ENCODE results near the gene INTU. TPM values are rescaled to one million over a fixed set of nuclear protein-coding genes. Genes with fewer than 3 reads are reported as not detected.

The INTU gene
- total and polyA plus RNA-seq, 7 donors, result under 0.01 to 10.0 (median 7.6) TPM

- H3K27ac ChIP-seq, result no peak overlapping the region
- TF ChIP-seq EP300 (IDR thresholded peaks at IDR 0.05) (no peak), CTCF (IDR thresholded peaks at IDR 0.05) (no peak), POLR2A (IDR thresholded peaks at IDR 0.05) (no peak), POLR2AphosphoS5 (IDR thresholded peaks at IDR 0.05) (no peak)
- H3K4me1 ChIP-seq, result no peaks in the 10 kb centered on the region
- WGBS, 2 donors, result 68 to 91% methylated on average over 9 of the region's 9 CpGs
- no peaks in the 10 kb centered on the region for H3K9me3 ChIP-seq
- no peaks in the 10 kb centered on the region for H3K27me3 ChIP-seq
- intact Hi-C loops (cut with DNase I), result no loop called here
- no peak overlapping the region for H3K4me3 ChIP-seq
- peaks cover 0 to 16% (median 2%) of the 10 kb centered on the region in 4 donors for H3K36me3 ChIP-seq
- no peak for DNase-seq
These were observed 23.4 kb downstream of the INTU start for GRCh38 chr4:127656047-127656680.

GRCh38 chr4:127660284-127660885, 27.6 kb downstream of the INTU start:
- Histone ChIP-seq H3K4me3 (no peak overlapping the region), H3K36me3 (peaks cover 0 to 16% (median 2%) of the 10 kb centered on the region in 4 donors), H3K9me3 (no peaks in the 10 kb centered on the region), H3K4me1 (no peaks in the 10 kb centered on the region), H3K27ac (no peak overlapping the region), H3K27me3 (no peaks in the 10 kb centered on the region)
- WGBS, 2 donors, result 87 to 92% methylated on average over 6 of the region's 6 CpGs
- intact Hi-C loops (cut with DNase I), result no loop called here
- no peak for DNase-seq
- TF ChIP-seq CTCF (IDR thresholded peaks at IDR 0.05) (no peak), POLR2AphosphoS5 (IDR thresholded peaks at IDR 0.05) (no peak), EP300 (IDR thresholded peaks at IDR 0.05) (no peak), POLR2A (IDR thresholded peaks at IDR 0.05) (no peak)

- intact Hi-C loops (cut with DNase I), result no loop called here
- no peak for DNase-seq
- H3K4me1 ChIP-seq, result no peaks in the 10 kb centered on the region
- H3K36me3 ChIP-seq, result no peaks in the 10 kb centered on the region
- H3K27me3 ChIP-seq, result no peaks in the 10 kb centered on the region
- TF ChIP-seq POLR2AphosphoS5 (IDR thresholded peaks at IDR 0.05), result no peak
- no peak for TF ChIP-seq EP300 (IDR thresholded peaks at IDR 0.05)
- TF ChIP-seq CTCF (IDR thresholded peaks at IDR 0.05), result no peak
- TF ChIP-seq POLR2A (IDR thresholded peaks at IDR 0.05), result no peak
- 86 to 87% methylated on average over 2 of the region's 2 CpGs for WGBS, 2 donors
- no peak overlapping the region for H3K4me3 ChIP-seq
- H3K9me3 ChIP-seq, result no peaks in the 10 kb centered on the region
- no peak overlapping the region for H3K27ac ChIP-seq
These were observed 34.4 kb downstream of the INTU start for GRCh38 chr4:127667116-127667515.

GRCh38 chr4:127667772-127668171, 35.0 kb downstream of the INTU start:
- H3K27me3 ChIP-seq, result no peaks in the 10 kb centered on the region
- intact Hi-C loops (cut with DNase I), result no loop called here
- H3K36me3 ChIP-seq, result no peaks in the 10 kb centered on the region
- WGBS, 2 donors, result 94 to 96% methylated on average over 2 of the region's 2 CpGs
- H3K9me3 ChIP-seq, result no peaks in the 10 kb centered on the region
- no peak overlapping the region for H3K27ac ChIP-seq
- DNase-seq, result no peak
- H3K4me1 ChIP-seq, result no peaks in the 10 kb centered on the region
- TF ChIP-seq POLR2A (IDR thresholded peaks at IDR 0.05), result no peak
- H3K4me3 ChIP-seq, result no peak overlapping the region

- H3K9me3 ChIP-seq, result no peaks in the 10 kb centered on the region
- 77 to 89% methylated on average over 2 of the region's 2 CpGs for WGBS, 2 donors
- H3K4me3 ChIP-seq, result no peak overlapping the region
- TF ChIP-seq EP300 (IDR thresholded peaks at IDR 0.05), result no peak
- no peak for TF ChIP-seq POLR2AphosphoS5 (IDR thresholded peaks at IDR 0.05)
- no peak for TF ChIP-seq CTCF (IDR thresholded peaks at IDR 0.05)
- TF ChIP-seq POLR2A (IDR thresholded peaks at IDR 0.05), result no peak
- no peak overlapping the region for H3K27ac ChIP-seq
- no peaks in the 10 kb centered on the region for H3K4me1 ChIP-seq
- intact Hi-C loops (cut with DNase I), result no loop called here
- DNase-seq, result no peak
- no peaks in the 10 kb centered on the region for H3K36me3 ChIP-seq
- no peaks in the 10 kb centered on the region for H3K27me3 ChIP-seq
These were observed 36.0 kb downstream of the INTU start for GRCh38 chr4:127668770-127669169.
